ENCODE results near the gene DNAJA3.

Gene DNAJA3

GRCh38 chr16:4399001-4399730 lies 26.5 kb upstream of the DNAJA3 start:
- H3K27ac Mint-ChIP-seq = no peak overlapping the region
- peaks cover 13% of the 10 kb centered on the region for H3K4me1 Mint-ChIP-seq
- no peaks in the 10 kb centered on the region for H3K27me3 Mint-ChIP-seq (ENCODE audit: low read depth)
- TF ChIP-seq CTCF (IDR thresholded peaks at IDR 0.05; ENCODE audit: unreplicated experiment in 3 of 3) = no peak
- H3K4me3 Mint-ChIP-seq = no peak overlapping the region
- peaks cover 9% of the 10 kb centered on the region for H3K36me3 Mint-ChIP-seq (ENCODE audit: low read depth)
- H3K9me3 Mint-ChIP-seq = no peaks in the 10 kb centered on the region

GRCh38 chr16:4401094-4401501 lies 24.6 kb upstream of the DNAJA3 start:
- Mint-ChIP-seq H3K27me3 (ENCODE audit: low read depth) (no peaks in the 10 kb centered on the region), H3K4me3 (no peak overlapping the region), H3K36me3 (ENCODE audit: low read depth) (peaks cover 5% of the 10 kb centered on the region), H3K9me3 (no peaks in the 10 kb centered on the region), H3K4me1 (peaks cover 8% of the 10 kb centered on the region), H3K27ac (peak overlapping the region; percentile 14 to 32 (median 21))
- no peak for TF ChIP-seq CTCF (IDR thresholded peaks at IDR 0.05; ENCODE audit: unreplicated experiment in 3 of 3)

GRCh38 chr16:4401510-4401909 lies 24.2 kb upstream of the DNAJA3 start:
- Mint-ChIP-seq H3K36me3 (ENCODE audit: low read depth) (peaks cover 5% of the 10 kb centered on the region), H3K27ac (peak overlapping the region in 2 of 3 experiments; percentile 14 to 32), H3K9me3 (no peaks in the 10 kb centered on the region), H3K4me3 (no peak overlapping the region), H3K27me3 (ENCODE audit: low read depth) (no peaks in the 10 kb centered on the region), H3K4me1 (peaks cover 8% of the 10 kb centered on the region)
- no peak for TF ChIP-seq CTCF (IDR thresholded peaks at IDR 0.05; ENCODE audit: unreplicated experiment in 3 of 3)

GRCh38 chr16:4402439-4403132 lies 23.1 kb upstream of the DNAJA3 start:
- H3K27ac Mint-ChIP-seq = no peak overlapping the region
- peak; percentile 91 to 96 (median 94) for TF ChIP-seq CTCF (IDR thresholded peaks at IDR 0.05; ENCODE audit: unreplicated experiment in 3 of 3)
- H3K27me3 Mint-ChIP-seq (ENCODE audit: low read depth) = no peaks in the 10 kb centered on the region
- H3K36me3 Mint-ChIP-seq (ENCODE audit: low read depth) = peaks cover 5% of the 10 kb centered on the region
- H3K4me1 Mint-ChIP-seq = peaks cover 8% of the 10 kb centered on the region
- no peaks in the 10 kb centered on the region for H3K9me3 Mint-ChIP-seq
- peak overlapping the region in 2 of 3 experiments; percentile 5 to 43 for H3K4me3 Mint-ChIP-seq

- H3K36me3 Mint-ChIP-seq (ENCODE audit: low read depth) = peaks cover 5% of the 10 kb centered on the region
- no peaks in the 10 kb centered on the region for H3K9me3 Mint-ChIP-seq
- no peak overlapping the region for H3K27ac Mint-ChIP-seq
- no peak for TF ChIP-seq CTCF (IDR thresholded peaks at IDR 0.05; ENCODE audit: unreplicated experiment in 3 of 3)
- H3K27me3 Mint-ChIP-seq (ENCODE audit: low read depth) = no peaks in the 10 kb centered on the region
- no peak overlapping the region for H3K4me3 Mint-ChIP-seq
- H3K4me1 Mint-ChIP-seq = peaks cover 8% of the 10 kb centered on the region
Observed at GRCh38 chr16:4403133-4403949, 22.3 kb upstream of the DNAJA3 start.

All from nephron (organoid).